Measurements from ENCODE around the gene MSRB2. TPM values are rescaled to one million over a fixed set of nuclear protein-coding genes. Genes with fewer than 3 reads are reported as not detected.
A peak's percentile ranks its signal among the peaks of the same experiment; 100 is the strongest.

MSRB2 gene
- total and polyA plus RNA-seq, 2 of the 4 experiments (the other 2 are of a cell fraction) = 10.6 to 20.1 TPM

GRCh38 chr10:23094786-23095403 lies 484 bp upstream of the MSRB2 start:
- Histone ChIP-seq H3K4ac (ENCODE audit: low read depth, low read length) (0 out of 2 replicates have a peak overlapping the region, but pooled peaks have one; percentile 60), H3K27me3 (ENCODE audit: control insufficient read depth, insufficient read depth, low read length) (0 out of 2 replicates have a peak, but pooled peaks cover 2% of the 10 kb centered on the region), H2BK15ac (ENCODE audit: low read depth, low read length) (no peak overlapping the region), H3K4me3 (ENCODE audit: insufficient read depth, low read depth, low read length) (peak overlapping the region; percentile 38), H4K5ac (ENCODE audit: low read depth, low read length) (peak overlapping the region; percentile 10; the same call in 1 of the 2 replicates), H2AK9ac (replicated peaks; ENCODE audit: low read depth, low read length, poor library complexity) (no peak overlapping the region), H2BK5ac (ENCODE audit: low read depth, low read length, poor library complexity, severe bottlenecking) (no peak overlapping the region), H2AFZ (replicated peaks; ENCODE audit: low read length, poor library complexity) (peak overlapping the region; percentile 88), H3K27ac (ENCODE audit: insufficient read depth, low read length) (0 out of 2 replicates have a peak overlapping the region, but pooled peaks have one; percentile 17), H2AK5ac (ENCODE audit: low read depth, low read length) (no peak overlapping the region), H2BK20ac (ENCODE audit: low read depth, low read length) (peak overlapping the region; percentile 48; the same call in 1 of the 2 replicates), H4K8ac (ENCODE audit: low read depth in 2 of 2, low read length in 2 of 2) (peak overlapping the region in 1 of 2 experiments; percentile 8; a peak in 1 of 4 replicates), H3K56ac (ENCODE audit: extremely low read depth, insufficient read depth, low read length) (no peak overlapping the region), H4K91ac (ENCODE audit: insufficient read depth, low read depth, low read length) (no peak overlapping the region), H4K20me1 (ENCODE audit: insufficient read depth, low read length) (no peaks in the 10 kb centered on the region), H3K9me3 (ENCODE audit: control insufficient read depth, insufficient read depth, low read length) (peaks cover 3% of the 10 kb centered on the region; the same call in 1 of the 2 replicates), H3K9me1 (ENCODE audit: insufficient read depth, low read length) (peaks cover 6% of the 10 kb centered on the region; the same call in 1 of the 2 replicates), H3K4me2 (ENCODE audit: low read depth, low read length) (peak overlapping the region; percentile 80), H3K36me3 (ENCODE audit: control insufficient read depth, insufficient read depth, low read length) (no peaks in the 10 kb centered on the region), H3K4me1 (ENCODE audit: control insufficient read depth, insufficient read depth, low read length) (peaks cover 5% of the 10 kb centered on the region; the same call in 1 of the 2 replicates), H3K18ac (ENCODE audit: low read depth, low read length) (no peak overlapping the region), H3K79me1 (ENCODE audit: low read depth in 1 of 2, low read length in 2 of 2) (peaks cover 18 to 32% of the 10 kb centered on the region in 2 experiments), H3K14ac (replicated peaks; ENCODE audit: low read depth, low read length) (no peak overlapping the region), H3K9ac (ENCODE audit: low read depth, low read length) (no peak overlapping the region), H3K23ac (ENCODE audit: low read depth, low read length) (no peak overlapping the region), H2BK120ac (ENCODE audit: low read depth, low read length) (no peak overlapping the region)
- intact Hi-C loops (cut with micrococcal nuclease) (no loop called here), in situ Hi-C loops (cut with MboI; ENCODE audit: low sequenced_read_pairs) (no loop called here), dilution Hi-C loops (cut with HindIII; ENCODE audit: low sequenced_read_pairs, unreplicated experiment) (no loop called here)
- ChIA-PET CTCF (interaction anchor here (0.6 kb wide), 1 partner anchor 169 kb away, joined by 5 read pairs; no protein-coding TSS in a partner anchor), POLR2A (ENCODE audit: unreplicated experiment) (no interaction called here)
- BruUV-seq (replicated peaks) = no TSS peak
- no peak for ATAC-seq (ENCODE audit: low read depth)
- TF ChIP-seq FOS (IDR thresholded peaks at IDR 0.05; ENCODE audit: low read depth, low read length) = no peak
- no peak for TF ChIP-seq BHLHE40 (IDR thresholded peaks at IDR 0.05; ENCODE audit: low read depth, low read length)
- TF ChIP-seq MAZ (IDR thresholded peaks at IDR 0.05; ENCODE audit: borderline replicate concordance, low read depth, low read length) = no peak; the same call in 1 of the 2 replicates
- no peak for TF ChIP-seq MXI1 (IDR thresholded peaks at IDR 0.05; ENCODE audit: borderline replicate concordance, low read depth, low read length)
- no peak for TF ChIP-seq SMC3 (IDR thresholded peaks at IDR 0.05; ENCODE audit: low read depth, low read length)
- no peak for TF ChIP-seq POLR2A (IDR thresholded peaks at IDR 0.05; ENCODE audit: low read depth, low read length)
- TF ChIP-seq RCOR1 (IDR thresholded peaks at IDR 0.05; ENCODE audit: insufficient replicate concordance, low read length) = no peak
- no peak for TF ChIP-seq USF2 (IDR thresholded peaks at IDR 0.05; ENCODE audit: low read depth, low read length)
- TF ChIP-seq CEBPB (IDR thresholded peaks at IDR 0.05; ENCODE audit: low read depth, low read length) = no peak
- TF ChIP-seq RAD21 (IDR thresholded peaks at IDR 0.05; ENCODE audit: low read length) = no peak
- 45% methylated on average over 4 of the region's 8 CpGs; no CpG with 5 or more reads in 1 of the 2 experiments for WGBS, 2 experiments (ENCODE audit: extremely low coverage in 2 of 2, insufficient read length in 1 of 2)
- DNase-seq = peak; percentile 4
